IMR-90 (cell line): ENCODE results near the gene GNAI1. TPM values are rescaled to one million over a fixed set of nuclear protein-coding genes. Genes with fewer than 3 reads are reported as not detected.

ENCODE experiments used
- ATAC-seq: fragments of 200-7000 bp; cut with Tn5 transposase; 2 replicates; pipeline ENCODE4 v1.9.1; 2020; ENCODE audit warnings: low read depth, mild to moderate bottlenecking, moderate library complexity
- BruUV-seq: library from RNA; stranded (reverse); fragments of 400-500 nt; replicated peaks from 2 replicates; lab custom pipeline; 2021; lab: Mats Ljungman, UMichigan
- CTCF ChIA-PET: fragments of 300-600 bp; formaldehyde crosslinking; extraction: SDS; loops from one replicate; lab custom pipeline; 2021; ENCODE audit warnings: antibody characterized with exemption; lab: Yijun Ruan, JAX
- POLR2A ChIA-PET: fragments of 300-600 bp; sonication (Branson Sonifier 250); formaldehyde crosslinking; loops from one replicate; lab custom pipeline; 2022; ENCODE audit warnings: antibody characterized with exemption; ENCODE audit not compliant: unreplicated experiment; lab: Charles Lee
- DNase-seq: peaks from one replicate; pipeline ENCODE4 v3.0.0; 2013
- H2AFZ ChIP-seq: replicated peaks from 2 replicates; pipeline ENCODE3; 2013; ENCODE audit warnings: low read length, mild to moderate bottlenecking; ENCODE audit not compliant: poor library complexity
- H2AK5ac ChIP-seq: 2 replicates; pipeline ENCODE4 v1.6.1; 2013; ENCODE audit warnings: low read depth, low read length, inconsistent platforms
- H2AK9ac ChIP-seq: replicated peaks from 2 replicates; pipeline ENCODE3; 2013; ENCODE audit warnings: mild to moderate bottlenecking, low read depth, low read length, moderate library complexity; ENCODE audit not compliant: poor library complexity
- H2BK120ac ChIP-seq: 2 replicates; pipeline ENCODE4 v1.6.1; 2013; ENCODE audit warnings: low read depth, low read length, inconsistent platforms
- H2BK15ac ChIP-seq: 3 replicates; pipeline ENCODE4 v1.6.1; 2013; ENCODE audit warnings: low read depth, low read length, inconsistent platforms
- H2BK20ac ChIP-seq: 2 replicates; pipeline ENCODE4 v1.6.1; 2013; ENCODE audit warnings: low read depth, mild to moderate bottlenecking, inconsistent platforms, low read length, moderate library complexity
- H2BK5ac ChIP-seq: 2 replicates; pipeline ENCODE4 v1.6.1; 2013; ENCODE audit warnings: mild to moderate bottlenecking, low read depth, low read length, inconsistent platforms; ENCODE audit not compliant: poor library complexity, severe bottlenecking
- H3K14ac ChIP-seq: replicated peaks from 2 replicates; pipeline ENCODE4 v1.6.1; 2013; ENCODE audit warnings: low read depth, low read length, inconsistent platforms
- H3K18ac ChIP-seq: 2 replicates; pipeline ENCODE4 v1.6.1; 2013; ENCODE audit warnings: low read depth, low read length, control low read depth
- H3K23ac ChIP-seq: 2 replicates; pipeline ENCODE4 v1.6.1; 2013; ENCODE audit warnings: low read depth, low read length, inconsistent platforms
- H3K27ac ChIP-seq: 2 replicates; pipeline ENCODE4 v1.5.1; 2013; ENCODE audit warnings: mild to moderate bottlenecking, control low read depth, low read length; ENCODE audit not compliant: insufficient read depth
- H3K27me3 ChIP-seq: 2 replicates; pipeline ENCODE4 v1.6.1; 2013; ENCODE audit warnings: low read length; ENCODE audit not compliant: control insufficient read depth, insufficient read depth
- H3K36me3 ChIP-seq: 2 replicates; pipeline ENCODE4 v1.6.1; 2013; ENCODE audit warnings: low read length, mixed read lengths; ENCODE audit not compliant: control insufficient read depth, insufficient read depth
- H3K4ac ChIP-seq: 2 replicates; pipeline ENCODE4 v1.6.1; 2013; ENCODE audit warnings: low read depth, low read length, inconsistent platforms
- H3K4me1 ChIP-seq: 2 replicates; pipeline ENCODE4 v1.6.1; 2013; ENCODE audit warnings: low read length, mixed read lengths; ENCODE audit not compliant: control insufficient read depth, insufficient read depth
- H3K4me2 ChIP-seq: 2 replicates; pipeline ENCODE4 v1.6.1; 2013; ENCODE audit warnings: low read depth, mild to moderate bottlenecking, control low read depth, low read length, moderate library complexity
- H3K4me3 ChIP-seq: 2 replicates; pipeline ENCODE4 v1.5.1; 2013; ENCODE audit warnings: low read depth, mild to moderate bottlenecking, control low read depth, low read length, moderate library complexity; ENCODE audit not compliant: insufficient read depth
- H3K56ac ChIP-seq: 2 replicates; pipeline ENCODE4 v1.6.1; 2013; ENCODE audit warnings: low read length, inconsistent platforms; ENCODE audit not compliant: insufficient read depth; ENCODE audit errors: extremely low read depth
- H3K79me1 ChIP-seq, 2 experiments: 2 replicates each; pipeline ENCODE4 v1.6.1; 2013; ENCODE audit warnings: low read length in 2 of 2, inconsistent platforms in 1 of 2, low read depth in 1 of 2
- H3K9ac ChIP-seq: 2 replicates; pipeline ENCODE4 v1.6.1; 2013; ENCODE audit warnings: low read depth, low read length, control low read depth
- H3K9me1 ChIP-seq: 2 replicates; pipeline ENCODE4 v1.6.1; 2013; ENCODE audit warnings: low read length, inconsistent platforms; ENCODE audit not compliant: insufficient read depth
- H3K9me3 ChIP-seq: 2 replicates; pipeline ENCODE4 v1.6.1; 2013; ENCODE audit warnings: low read length; ENCODE audit not compliant: control insufficient read depth, insufficient read depth
- H4K20me1 ChIP-seq: 2 replicates; pipeline ENCODE4 v1.6.1; 2013; ENCODE audit warnings: low read length, inconsistent platforms; ENCODE audit not compliant: insufficient read depth
- H4K5ac ChIP-seq: 2 replicates; pipeline ENCODE4 v1.6.1; 2013; ENCODE audit warnings: mild to moderate bottlenecking, low read depth, low read length, control low read depth
- H4K8ac ChIP-seq, 2 experiments: 2 replicates each; pipeline ENCODE4 v1.6.1; 2013; ENCODE audit warnings: low read depth in 2 of 2, low read length in 2 of 2, control low read depth in 1 of 2, inconsistent platforms in 1 of 2
- H4K91ac ChIP-seq: 2 replicates; pipeline ENCODE4 v1.6.1; 2013; ENCODE audit warnings: low read depth, low read length, inconsistent platforms; ENCODE audit not compliant: insufficient read depth
- BHLHE40 ChIP-seq: fragments of 150-350 bp; IDR thresholded peaks from 2 replicates; pipeline ENCODE4 v1.6.1; 2016; ENCODE audit warnings: mild to moderate bottlenecking, low read depth, low read length
- CEBPB ChIP-seq: IDR thresholded peaks from 2 replicates; pipeline ENCODE4 v1.6.1; 2012; ENCODE audit warnings: low read depth, low read length, improper control_type of control experiment
- FOS ChIP-seq: fragments of 150-350 bp; IDR thresholded peaks from 2 replicates; pipeline ENCODE4 v1.6.1; 2016; ENCODE audit warnings: low read depth, low read length
- MAFK ChIP-seq: IDR thresholded peaks from 2 replicates; pipeline ENCODE4 v1.6.1; 2012; ENCODE audit warnings: low read depth, low read length, improper control_type of control experiment
- MXI1 ChIP-seq: IDR thresholded peaks from 2 replicates; pipeline ENCODE4 v1.6.1; 2012; ENCODE audit warnings: low read depth, mild to moderate bottlenecking, low read length, moderate library complexity, borderline replicate concordance
- NFE2L2 ChIP-seq: fragments of 150-350 bp; IDR thresholded peaks from 2 replicates; pipeline ENCODE4 v1.6.1; 2016; ENCODE audit warnings: low read depth, mild to moderate bottlenecking, low read length
- POLR2A ChIP-seq: IDR thresholded peaks from 2 replicates; pipeline ENCODE4 v1.6.1; 2012; ENCODE audit warnings: mild to moderate bottlenecking, low read depth, low read length
- RAD21 ChIP-seq: IDR thresholded peaks from 2 replicates; pipeline ENCODE4 v1.6.1; 2012; ENCODE audit warnings: low read length, improper control_type of control experiment
- RCOR1 ChIP-seq: IDR thresholded peaks from 2 replicates; pipeline ENCODE4 v1.6.1; 2012; ENCODE audit warnings: mild to moderate bottlenecking, low read length, improper control_type of control experiment; ENCODE audit not compliant: insufficient replicate concordance
- RFX5 ChIP-seq: IDR thresholded peaks from 2 replicates; pipeline ENCODE4 v1.8.0; 2012; ENCODE audit warnings: low read depth, mild to moderate bottlenecking, low read length, moderate library complexity
- SMC3 ChIP-seq: fragments of 150-350 bp; IDR thresholded peaks from 2 replicates; pipeline ENCODE4 v1.6.1; 2016; ENCODE audit warnings: low read depth, mild to moderate bottlenecking, antibody characterized with exemption, low read length, moderate library complexity
- USF2 ChIP-seq: fragments of 150-350 bp; IDR thresholded peaks from 2 replicates; pipeline ENCODE4 v1.6.1; 2017; ENCODE audit warnings: mild to moderate bottlenecking, antibody characterized with exemption, low read length, low read depth
- WGBS, 2 experiments: methylation state at CpG; one replicate each; pipeline versions ENCODE4 v1.1.5 to v1.1.7; 2013; ENCODE audit warnings: missing lambda C conversion rate in 2 of 2; ENCODE audit not compliant: insufficient read length in 1 of 2; ENCODE audit errors: extremely low coverage in 2 of 2; 5-methylcytosine and 5-hydroxymethylcytosine counted together
- dilution Hi-C: fragments of 300-500 bp; cut with HindIII; formaldehyde crosslinking; loops from one replicate; pipeline ENCODE4 v1.14.3; 2018; ENCODE audit warnings: low sequenced_read_pairs; ENCODE audit not compliant: unreplicated experiment
- in situ Hi-C: fragments of 300-500 bp; cut with MboI; formaldehyde crosslinking; loops from 3 replicates; pipeline ENCODE4 v1.14.3; 2019; ENCODE audit warnings: low sequenced_read_pairs, inconsistent platforms, mixed read lengths
- intact Hi-C: fragments of 100-400 bp; cut with micrococcal nuclease; formaldehyde crosslinking; loops from 2 replicates; pipeline ENCODE4 v1.10.0; 2022
- polyA plus RNA-seq, 3 experiments: library from polyadenylated mRNA; depleted of rRNA; stranded (reverse); fragments of >200 nt; gene quantifications; 2 replicates each; pipeline ENCODE4 v1.2.3, GENCODE V29; 2012; ENCODE audit warnings: low replicate concordance in 1 of 3
- total RNA-seq: library from RNA; depleted of rRNA; stranded (reverse); fragments of >200 nt; gene quantifications from 2 replicates; pipeline ENCODE4 v1.2.3, GENCODE V29; 2012
- TF ChIP-seq, protein P1 (sequence below): conservative IDR thresholded peaks from 2 replicates; pipeline ENCODE4 v1.5.1; 2012; ENCODE audit warnings: mild to moderate bottlenecking, low read depth, low read length, improper control_type of control experiment

GNAI1 gene
- total and polyA plus RNA-seq, 2 of the 4 experiments (the other 2 are of a cell fraction): 21.1 to 26.5 TPM

DNA sequence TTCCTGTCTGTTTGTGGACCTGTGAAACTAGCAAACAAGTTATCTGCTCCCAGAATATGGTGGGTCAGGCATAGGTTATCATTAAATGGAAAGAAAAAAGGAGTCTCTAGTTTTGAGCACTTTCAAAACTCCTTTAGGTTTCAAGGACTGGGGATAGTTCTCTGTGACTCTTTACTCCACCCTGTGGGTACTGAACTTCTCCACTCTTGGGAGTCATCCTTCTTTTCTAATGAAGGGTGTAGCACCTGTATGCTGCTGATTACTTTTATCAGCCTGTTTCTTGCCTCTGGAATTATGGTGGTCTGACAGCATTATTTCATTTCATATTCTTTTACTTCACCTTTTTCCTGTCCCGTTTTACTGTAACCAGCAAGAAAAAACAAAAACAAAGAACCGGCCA lies 6.7 kb downstream of the GNAI1 start:
- Histone ChIP-seq H2AK5ac (no peak overlapping the region), H2BK5ac (no peak overlapping the region), H4K8ac (no peak overlapping the region), H3K9me3 (no peaks in the 10 kb centered on the region), H2BK20ac (no peak overlapping the region), H4K20me1 (peaks cover 48% of the 10 kb centered on the region; the same call in 1 of the 2 replicates), H3K4ac (no peak overlapping the region), H3K9me1 (peaks cover 6% of the 10 kb centered on the region; the same call in 1 of the 2 replicates), H3K14ac (no peak overlapping the region), H3K79me1 (peaks cover 7 to 64% of the 10 kb centered on the region in 2 experiments; a peak in 3 of 4 replicates), H3K4me3 (no peak overlapping the region), H2BK15ac (no peak overlapping the region), H2BK120ac (no peak overlapping the region), H3K27ac (no peak overlapping the region), H3K23ac (no peak overlapping the region), H3K36me3 (no peaks in the 10 kb centered on the region), H3K4me2 (no peak overlapping the region), H2AFZ (no peak overlapping the region), H3K9ac (no peak overlapping the region), H2AK9ac (no peak overlapping the region), H3K18ac (no peak overlapping the region), H4K91ac (no peak overlapping the region), H4K5ac (no peak overlapping the region), H3K27me3 (no peaks in the 10 kb centered on the region), H3K4me1 (peaks cover 11% of the 10 kb centered on the region), H3K56ac (no peak overlapping the region)
- intact Hi-C loops: no loop called here
- CTCF ChIA-PET: no interaction called here
- DNase-seq: no peak
- no peak for TF ChIP-seq BHLHE40
- TF ChIP-seq FOS: no peak
- no peak for TF ChIP-seq RFX5
- TF ChIP-seq MXI1: no peak
- no peak for TF ChIP-seq CEBPB
- no peak for TF ChIP-seq MAFK
- TF ChIP-seq POLR2A: no peak
- TF ChIP-seq RAD21: no peak
- no peak for TF ChIP-seq RCOR1
- TF ChIP-seq, protein P1, sequence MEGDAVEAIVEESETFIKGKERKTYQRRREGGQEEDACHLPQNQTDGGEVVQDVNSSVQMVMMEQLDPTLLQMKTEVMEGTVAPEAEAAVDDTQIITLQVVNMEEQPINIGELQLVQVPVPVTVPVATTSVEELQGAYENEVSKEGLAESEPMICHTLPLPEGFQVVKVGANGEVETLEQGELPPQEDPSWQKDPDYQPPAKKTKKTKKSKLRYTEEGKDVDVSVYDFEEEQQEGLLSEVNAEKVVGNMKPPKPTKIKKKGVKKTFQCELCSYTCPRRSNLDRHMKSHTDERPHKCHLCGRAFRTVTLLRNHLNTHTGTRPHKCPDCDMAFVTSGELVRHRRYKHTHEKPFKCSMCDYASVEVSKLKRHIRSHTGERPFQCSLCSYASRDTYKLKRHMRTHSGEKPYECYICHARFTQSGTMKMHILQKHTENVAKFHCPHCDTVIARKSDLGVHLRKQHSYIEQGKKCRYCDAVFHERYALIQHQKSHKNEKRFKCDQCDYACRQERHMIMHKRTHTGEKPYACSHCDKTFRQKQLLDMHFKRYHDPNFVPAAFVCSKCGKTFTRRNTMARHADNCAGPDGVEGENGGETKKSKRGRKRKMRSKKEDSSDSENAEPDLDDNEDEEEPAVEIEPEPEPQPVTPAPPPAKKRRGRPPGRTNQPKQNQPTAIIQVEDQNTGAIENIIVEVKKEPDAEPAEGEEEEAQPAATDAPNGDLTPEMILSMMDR: no peak
- TF ChIP-seq USF2: no peak
- TF ChIP-seq NFE2L2: no peak
- TF ChIP-seq SMC3: no peak
- 75% methylated on average over 1 of the region's 2 CpGs; no CpG with 5 or more reads in 1 of the 2 experiments for WGBS, 2 experiments
- in situ Hi-C loops: no loop called here
- no peak for ATAC-seq
- dilution Hi-C loops: no loop called here
- POLR2A ChIA-PET: no interaction called here
- BruUV-seq: no TSS peak
